Adipose tissue (tissue), 3 donors: ENCODE results near the gene MIDN. TPM values are rescaled to one million over a fixed set of nuclear protein-coding genes. Genes with fewer than 3 reads are reported as not detected.
"Not testable (repeated sequence)": the region's sequence is repeated elsewhere in the genome, so short reads cannot be mapped to it uniquely, and the experiment has no call there.

Source experiments
- H3K27ac ChIP-seq: one replicate; pipeline ENCODE4 v1.5.1; 2013; ENCODE audit warnings: low read depth, low read length
- WGBS, 3 donors: extraction: QIAGEN DNeasy Blood & Tissue Kit; methylation state at CpG; one replicate each; pipeline ENCODE4 v1.1.7; 2013; 5-methylcytosine and 5-hydroxymethylcytosine counted together
- polyA plus RNA-seq, 3 donors: library from polyadenylated mRNA; stranded (reverse); fragments of 200-250 nt; gene quantifications; one replicate each; pipeline ENCODE4 v1.2.3, GENCODE V29; 2013
- donor health status: healthy with polysubstance abuse.
- donor health status: Bipolar disorder and iron deficiency.
- donor health status: healthy.

MIDN gene
- polyA plus RNA-seq: 10 to 100 TPM; 22.8 to 95.5 (median 75.0) TPM

DNA sequence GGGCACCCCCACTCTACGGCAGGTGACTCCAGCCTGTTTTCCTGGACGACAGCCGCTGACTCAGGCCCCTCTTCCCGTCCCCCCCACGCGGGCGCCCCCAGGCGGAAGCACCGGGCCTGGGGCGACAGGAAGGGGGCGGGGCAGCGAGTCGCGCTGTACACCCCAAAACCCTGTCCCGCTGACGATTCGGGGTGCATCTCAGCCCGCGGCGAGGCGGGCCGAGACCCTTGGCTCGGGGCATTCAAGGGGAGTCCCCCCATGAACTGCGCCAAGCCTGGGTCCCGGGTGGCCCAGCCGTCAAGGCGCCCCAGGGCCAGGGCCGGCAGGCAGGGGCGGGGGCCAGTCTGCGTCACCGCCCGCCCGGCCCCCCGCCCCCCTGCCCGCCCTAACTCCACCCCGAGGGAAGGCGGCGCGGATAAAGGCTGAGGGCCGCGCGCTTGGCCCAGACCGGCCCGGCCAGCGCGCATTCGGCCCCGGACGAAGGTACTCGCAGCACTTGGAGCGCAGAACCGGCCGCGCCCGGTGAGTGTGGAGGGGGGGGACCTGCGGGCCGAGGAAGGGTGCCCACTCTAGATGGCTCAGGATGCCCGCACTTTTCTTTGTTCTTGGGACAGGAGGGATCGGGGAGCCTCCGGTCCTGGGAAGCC, at the start of gene MIDN:
MIDN (plus strand) TSS at position 445 of the 647 bp plus-strand sequence. CDS start 1,714 bp downstream, outside the sequence.
- WGBS, 3 donors: 1 to 2% (median 1%) methylated on average over 54 to 60 of the region's 60 CpGs
- H3K27ac ChIP-seq: peak within 1 kb of the TSS; percentile 88

DNA sequence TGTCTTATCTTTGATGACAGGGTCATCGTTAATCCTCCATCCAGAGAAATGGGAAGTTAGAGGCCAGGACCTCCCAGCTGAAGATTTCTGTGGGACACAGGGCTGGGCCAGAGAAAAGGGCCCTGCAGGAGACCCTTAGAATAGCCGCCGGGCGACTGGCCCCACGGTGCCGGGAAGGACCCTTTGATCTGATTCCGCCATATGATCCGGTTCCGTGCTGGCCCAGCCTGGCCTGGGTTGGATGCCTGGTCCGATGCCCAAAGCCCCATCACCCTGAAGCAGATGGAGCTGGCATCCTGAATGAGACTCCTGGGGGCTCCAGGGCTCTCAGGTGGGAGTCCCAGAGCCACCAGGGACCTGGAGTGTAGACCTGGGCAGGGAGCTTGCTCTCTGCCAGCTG, 48.9 kb upstream of the MIDN start:
- H3K27ac ChIP-seq: no peak overlapping the region
- WGBS, 3 donors: 91 to 97% (median 93%) methylated on average over 10 of the region's 10 CpGs

DNA sequence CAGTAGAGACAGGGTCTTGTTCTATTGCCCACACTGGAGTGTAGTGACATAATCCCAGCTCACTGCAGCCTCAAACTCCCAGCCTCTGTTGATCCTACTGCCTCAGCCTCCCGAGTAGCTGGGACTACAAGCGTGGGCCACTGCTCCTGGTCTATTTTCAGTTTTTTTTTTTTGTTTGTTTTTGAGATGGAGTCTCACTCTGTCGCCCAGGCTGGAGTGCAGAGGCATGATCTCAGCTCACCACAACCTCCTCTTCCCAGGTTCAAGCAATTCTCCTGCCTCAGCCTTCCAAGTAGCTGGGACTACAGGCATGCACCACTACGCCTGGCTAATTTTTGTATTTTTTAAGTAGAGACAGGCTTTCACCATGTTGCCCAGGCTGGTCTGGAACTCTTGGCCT, 47.8 kb upstream of the MIDN start:
- WGBS, 3 donors: 88 to 91% (median 90%) methylated on average over 4 of the region's 4 CpGs
- H3K27ac ChIP-seq: not testable (repeated sequence)

DNA sequence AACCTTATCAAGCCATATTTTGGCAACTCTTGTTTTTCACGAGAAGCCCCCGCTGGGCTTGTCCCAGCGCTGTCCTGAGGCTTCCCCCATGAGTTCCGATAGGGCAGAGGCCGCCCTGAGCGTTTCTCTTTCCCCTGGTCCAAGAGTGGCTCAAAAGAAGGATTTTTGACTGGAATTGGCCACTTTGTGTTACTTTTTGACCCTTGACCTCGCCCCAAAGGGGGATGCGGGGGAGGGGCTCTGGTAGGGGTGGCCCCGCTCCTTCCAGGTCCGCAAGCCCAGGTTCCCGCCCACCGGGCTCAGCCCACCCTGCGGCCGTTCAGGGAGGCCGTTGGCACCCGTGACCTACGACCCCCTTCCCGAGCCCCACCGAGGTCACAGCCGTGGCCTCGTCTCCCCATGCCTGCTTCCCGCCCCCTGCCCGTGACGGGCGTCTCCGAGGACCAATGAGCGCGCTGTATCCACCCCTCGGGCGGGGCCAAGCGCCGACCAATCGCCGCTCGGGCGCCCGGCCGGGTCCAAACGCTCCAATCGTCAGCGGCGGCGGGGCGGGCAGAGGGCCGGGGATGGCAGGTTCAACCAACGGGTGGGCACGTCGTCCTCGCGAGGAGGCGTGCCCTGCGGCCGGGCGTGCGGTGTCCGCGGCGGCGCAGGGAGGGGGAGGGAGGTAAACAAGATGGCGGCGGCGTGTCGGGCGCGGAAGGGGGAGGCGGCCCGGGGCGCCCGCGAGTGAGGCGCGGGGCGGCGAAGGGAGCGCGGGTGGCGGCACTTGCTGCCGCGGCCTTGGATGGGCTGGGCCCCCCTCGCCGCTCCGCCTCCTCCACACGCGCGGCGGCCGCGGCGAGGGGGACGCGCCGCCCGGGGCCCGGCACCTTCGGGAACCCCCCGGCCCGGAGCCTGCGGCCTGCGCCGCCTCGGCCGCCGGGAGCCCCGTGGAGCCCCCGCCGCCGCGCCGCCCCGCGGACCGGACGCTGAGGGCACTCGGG, 43.0 kb upstream of the MIDN start, which contains the start of gene STK11:
STK11 (plus strand) TSS at position 665 of the 986 bp plus-strand sequence. CDS start 1,136 bp downstream, outside the sequence.
- 4 to 7% (median 5%) methylated on average over 40 to 110 of the region's 114 CpGs for WGBS, 3 donors
- no peak within 1 kb of the TSS for H3K27ac ChIP-seq

DNA sequence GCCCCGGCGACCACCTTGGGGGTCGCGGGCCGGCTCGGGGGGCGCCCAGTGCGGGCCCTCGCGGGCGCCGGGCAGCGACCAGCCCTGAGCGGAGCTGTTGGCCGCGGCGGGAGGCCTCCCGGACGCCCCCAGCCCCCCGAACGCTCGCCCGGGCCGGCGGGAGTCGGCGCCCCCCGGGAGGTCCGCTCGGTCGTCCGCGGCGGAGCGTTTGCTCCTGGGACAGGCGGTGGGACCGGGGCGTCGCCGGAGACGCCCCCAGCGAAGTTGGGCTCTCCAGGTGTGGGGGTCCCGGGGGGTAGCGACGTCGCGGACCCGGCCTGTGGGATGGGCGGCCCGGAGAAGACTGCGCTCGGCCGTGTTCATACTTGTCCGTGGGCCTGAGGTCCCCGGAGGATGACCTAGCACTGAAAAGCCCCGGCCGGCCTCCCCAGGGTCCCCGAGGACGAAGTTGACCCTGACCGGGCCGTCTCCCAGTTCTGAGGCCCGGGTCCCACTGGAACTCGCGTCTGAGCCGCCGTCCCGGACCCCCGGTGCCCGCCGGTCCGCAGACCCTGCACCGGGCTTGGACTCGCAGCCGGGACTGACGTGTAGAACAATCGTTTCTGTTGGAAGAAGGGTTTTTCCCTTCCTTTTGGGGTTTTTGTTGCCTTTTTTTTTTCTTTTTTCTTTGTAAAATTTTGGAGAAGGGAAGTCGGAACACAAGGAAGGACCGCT, 42.1 kb upstream of the MIDN start:
- H3K27ac ChIP-seq: no peak overlapping the region
- WGBS, 3 donors: 1% methylated on average over 54 to 78 of the region's 78 CpGs

DNA sequence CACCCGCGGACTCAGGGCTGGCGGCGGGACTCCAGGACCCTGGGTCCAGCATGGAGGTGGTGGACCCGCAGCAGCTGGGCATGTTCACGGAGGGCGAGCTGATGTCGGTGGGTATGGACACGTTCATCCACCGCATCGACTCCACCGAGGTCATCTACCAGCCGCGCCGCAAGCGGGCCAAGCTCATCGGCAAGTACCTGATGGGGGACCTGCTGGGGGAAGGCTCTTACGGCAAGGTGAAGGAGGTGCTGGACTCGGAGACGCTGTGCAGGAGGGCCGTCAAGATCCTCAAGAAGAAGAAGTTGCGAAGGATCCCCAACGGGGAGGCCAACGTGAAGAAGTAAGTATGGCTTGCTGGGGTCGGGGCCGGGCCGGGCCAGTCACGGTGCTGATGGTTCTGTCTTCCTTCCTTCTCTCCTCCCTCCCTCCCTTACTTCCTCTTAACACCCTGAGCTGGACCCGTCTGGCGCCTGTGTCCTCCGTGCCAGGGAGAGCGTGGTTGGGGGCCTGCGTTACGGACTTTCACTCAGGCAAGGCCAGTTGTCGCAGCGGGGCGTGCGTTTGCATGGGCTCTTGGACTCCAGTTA, 41.4 kb upstream of the MIDN start:
- H3K27ac ChIP-seq: no peak overlapping the region
- WGBS, 3 donors: 2% methylated on average over 38 of the region's 38 CpGs

DNA sequence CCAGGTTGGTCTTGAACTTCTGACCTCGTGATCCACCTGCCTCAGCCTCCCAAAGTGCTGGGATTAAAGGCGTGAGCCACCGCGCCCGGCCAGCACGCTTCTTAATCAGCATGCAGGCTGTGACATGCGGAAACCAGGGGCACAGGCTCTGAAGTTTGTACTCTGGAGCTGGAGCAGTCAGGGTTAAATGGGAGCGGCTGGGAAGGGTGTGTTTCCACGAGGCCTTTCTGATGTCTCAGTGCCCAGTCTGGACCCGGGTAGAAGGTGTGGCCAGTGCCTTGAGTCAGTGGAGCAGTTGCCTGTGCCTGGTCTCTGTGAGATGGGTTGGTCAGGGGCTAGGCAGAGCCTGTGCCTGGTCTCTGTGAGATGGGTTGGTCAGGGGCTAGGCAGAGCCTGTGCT, 39.6 kb upstream of the MIDN start:
- 61 to 76% (median 72%) methylated on average over 10 of the region's 10 CpGs for WGBS, 3 donors
- H3K27ac ChIP-seq: not testable (repeated sequence)

DNA sequence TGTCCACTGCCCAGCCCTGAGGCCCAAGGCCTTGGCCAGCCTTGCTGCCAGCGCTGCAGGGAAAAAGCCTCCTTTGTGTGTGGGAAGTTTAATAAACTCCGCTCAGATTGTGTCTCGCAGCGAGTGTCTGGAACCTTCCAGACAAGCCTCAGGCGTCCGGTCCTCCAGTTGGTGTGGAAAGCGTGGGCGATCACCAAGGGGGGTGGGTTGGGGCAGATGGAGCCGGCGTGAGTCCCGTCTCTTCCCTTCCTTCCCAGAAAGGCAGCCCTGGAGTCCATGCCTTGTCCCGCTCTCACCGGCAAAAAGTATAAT, 38.2 kb upstream of the MIDN start:
- 74 to 97% (median 93%) methylated on average over 13 of the region's 13 CpGs for WGBS, 3 donors
- no peak overlapping the region for H3K27ac ChIP-seq

DNA sequence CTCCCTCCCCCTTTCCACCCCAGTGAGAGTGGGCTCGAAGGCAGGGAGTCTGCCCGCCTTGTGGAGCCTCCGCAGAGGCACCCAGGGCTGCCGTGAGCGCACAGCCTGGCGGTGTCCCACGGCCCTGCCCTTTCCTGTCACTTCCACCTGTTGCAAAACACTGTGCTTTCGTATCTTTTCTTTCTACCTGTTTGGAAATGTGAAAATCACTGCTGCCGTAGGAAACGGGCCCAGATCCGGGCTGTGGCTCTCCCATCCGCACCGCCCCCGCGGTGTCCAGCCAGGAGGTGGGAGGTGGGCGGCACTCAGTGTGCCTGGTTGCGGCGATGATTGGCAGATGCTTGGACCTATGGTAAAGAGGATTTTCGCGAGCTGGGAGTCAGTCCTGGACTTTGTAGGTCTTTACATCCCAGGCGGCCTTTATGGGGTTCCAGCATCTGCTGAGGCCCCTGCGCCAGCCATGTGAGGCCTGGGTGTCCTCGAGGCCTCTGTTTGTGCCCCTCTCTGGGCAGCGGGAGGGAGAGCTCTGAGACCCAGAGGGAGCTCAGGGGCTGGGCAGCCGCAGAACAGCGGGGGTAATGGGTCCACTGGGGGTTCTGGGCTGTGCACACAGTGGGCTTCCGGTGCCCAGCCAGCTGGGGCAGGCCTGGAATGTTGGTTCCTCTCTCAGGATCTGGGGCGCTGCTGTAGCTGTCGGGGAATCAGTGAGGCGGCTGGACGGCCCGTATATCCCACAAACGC, 36.7 kb upstream of the MIDN start:
- WGBS, 3 donors: 39 to 72% (median 67%) methylated on average over 33 of the region's 33 CpGs
- H3K27ac ChIP-seq: no peak overlapping the region

DNA sequence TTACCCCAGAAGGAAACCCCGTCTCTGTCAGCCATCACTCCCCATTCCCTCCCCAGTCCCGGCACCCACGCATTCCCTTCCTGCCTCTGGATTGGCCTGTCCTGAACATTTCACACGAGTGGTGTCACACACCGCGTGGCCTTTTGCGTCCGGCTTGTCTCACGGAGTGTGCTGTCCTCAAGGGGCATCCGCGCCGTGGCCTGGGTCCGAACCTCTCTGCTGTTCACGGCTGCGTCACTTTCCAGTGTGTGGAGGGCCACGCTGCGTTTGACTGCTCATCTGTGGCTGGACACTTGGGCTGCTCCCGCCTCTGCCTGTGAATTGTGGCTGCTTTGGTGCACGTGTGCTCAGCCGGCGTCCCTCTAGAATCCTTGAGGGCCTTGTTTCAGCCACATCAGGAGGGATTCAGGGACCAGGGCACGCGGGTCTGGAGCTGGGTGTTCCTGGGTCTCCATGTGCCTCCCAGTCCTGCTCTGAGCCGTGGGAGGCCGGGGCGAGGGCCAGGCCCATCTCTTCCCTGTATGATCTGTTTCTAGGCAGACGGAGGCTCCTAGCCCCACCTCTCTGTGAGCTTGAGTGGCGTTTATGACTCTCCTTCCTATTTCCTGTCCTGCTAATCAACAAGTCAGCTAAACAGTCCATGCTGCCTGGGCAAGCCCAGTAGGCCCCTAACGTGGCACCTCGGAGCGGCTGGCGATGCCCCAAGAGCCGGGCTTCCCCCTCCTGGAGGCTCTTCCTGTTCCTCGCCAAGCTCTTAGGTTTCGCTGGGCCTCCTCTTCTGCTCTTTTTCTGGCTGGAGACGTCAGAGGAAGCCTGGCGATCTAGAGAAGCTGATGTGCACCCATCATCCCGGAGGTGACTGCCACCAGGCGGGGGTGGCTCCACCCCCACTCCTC, 34.7 kb upstream of the MIDN start:
- WGBS, 3 donors: 46 to 64% (median 50%) methylated on average over 39 of the region's 39 CpGs
- H3K27ac ChIP-seq: peak overlapping the region; percentile 15

DNA sequence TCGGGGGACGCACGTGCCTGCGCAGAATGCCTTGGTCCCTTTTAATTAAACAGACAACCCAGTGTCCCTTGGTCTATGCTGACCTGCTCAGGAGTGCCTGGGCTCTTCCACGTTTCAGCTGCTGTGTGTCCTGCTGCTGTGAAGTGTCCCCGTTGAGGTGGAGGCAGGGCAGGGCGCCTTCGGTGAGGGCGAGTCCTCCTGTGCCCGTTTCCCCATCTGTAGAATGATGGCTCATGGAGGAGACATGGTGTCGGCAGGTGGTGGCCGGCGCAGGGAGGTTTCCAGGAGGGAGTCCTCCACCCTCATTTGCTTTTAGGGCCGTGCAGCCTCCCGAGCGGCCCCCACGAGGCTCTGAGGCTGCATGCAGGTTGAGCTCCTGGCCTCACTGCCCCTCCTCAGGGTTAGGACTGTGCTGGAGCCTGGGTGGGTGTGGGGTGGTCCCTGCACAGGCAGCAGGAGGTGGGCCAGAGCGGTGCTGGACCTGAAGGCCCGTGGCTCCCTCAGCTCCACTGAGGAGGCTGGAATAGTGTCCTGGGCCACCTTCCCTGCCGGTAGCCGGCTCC, 34.0 kb upstream of the MIDN start:
- WGBS, 3 donors: 59 to 68% (median 60%) methylated on average over 21 of the region's 21 CpGs

DNA sequence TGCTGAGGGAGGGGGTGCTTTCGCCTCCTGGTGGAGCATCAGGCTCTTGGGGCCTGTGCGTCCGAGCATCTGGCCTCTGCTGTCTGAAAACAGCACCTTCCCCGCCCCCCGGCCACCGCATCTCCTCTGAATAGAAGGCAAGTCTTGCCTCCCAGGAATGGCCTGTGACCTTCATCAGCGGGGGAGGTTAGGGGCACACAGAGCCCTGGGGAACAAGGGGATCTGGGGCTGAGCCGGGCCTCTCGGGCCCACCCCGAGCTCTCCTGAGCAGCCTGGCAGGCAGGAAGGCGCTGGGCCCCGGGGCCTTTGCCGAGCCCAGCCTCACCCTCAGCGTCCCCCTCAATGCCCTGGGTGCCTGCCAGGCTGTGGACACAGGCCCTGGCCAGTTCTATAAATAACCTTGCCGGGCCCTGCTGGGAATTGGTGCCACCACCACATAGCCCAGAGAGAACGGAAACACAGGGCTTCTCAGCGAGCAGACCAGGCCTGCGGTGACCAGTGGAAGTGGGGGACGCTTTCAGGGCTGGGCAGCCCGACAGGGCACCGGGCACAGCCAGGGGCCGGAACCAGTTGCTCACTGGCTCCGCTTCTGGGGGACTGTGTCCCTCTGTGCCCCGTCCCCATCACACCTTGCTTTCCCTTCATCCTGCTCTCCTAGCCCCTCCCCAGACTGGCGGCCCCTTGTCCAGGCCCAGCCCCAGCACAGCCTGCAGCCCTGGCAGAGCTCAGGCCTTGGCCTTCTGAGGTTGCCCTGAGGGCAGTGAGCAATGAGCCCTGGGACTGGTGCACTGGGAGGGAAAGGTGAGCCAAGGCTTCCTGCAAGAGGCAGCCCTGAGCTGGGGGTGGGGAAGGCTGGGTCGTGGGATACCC, 33.3 kb upstream of the MIDN start:
- WGBS, 3 donors: 33 to 73% (median 63%) methylated on average over 26 of the region's 26 CpGs
- no peak overlapping the region for H3K27ac ChIP-seq

More for the DNA sequence above, 34.0 kb upstream of the MIDN start:
- no peak overlapping the region for H3K27ac ChIP-seq

DNA sequence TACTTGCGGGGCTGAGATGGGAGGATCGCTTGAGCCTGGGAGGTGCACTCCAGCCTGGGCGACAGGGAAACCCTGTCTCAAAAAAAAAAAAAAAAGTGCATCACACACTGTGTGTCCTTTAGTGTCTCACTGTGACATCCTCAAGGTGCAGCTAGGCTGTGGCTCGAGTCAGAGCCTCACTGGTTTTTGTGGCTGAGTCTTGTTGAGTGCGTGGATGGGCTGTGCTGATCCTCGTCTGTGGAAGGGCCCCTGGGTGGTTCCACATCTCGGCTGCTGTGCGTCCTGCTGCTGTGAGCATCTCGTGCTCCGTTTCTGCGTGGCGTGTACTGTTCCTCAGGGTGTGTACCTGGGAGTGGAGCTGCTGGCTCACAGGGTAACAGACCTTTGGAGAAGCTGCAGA, 31.6 kb upstream of the MIDN start:
- H3K27ac ChIP-seq: no peak overlapping the region
- WGBS, 3 donors: 87 to 92% (median 91%) methylated on average over 12 of the region's 12 CpGs

DNA sequence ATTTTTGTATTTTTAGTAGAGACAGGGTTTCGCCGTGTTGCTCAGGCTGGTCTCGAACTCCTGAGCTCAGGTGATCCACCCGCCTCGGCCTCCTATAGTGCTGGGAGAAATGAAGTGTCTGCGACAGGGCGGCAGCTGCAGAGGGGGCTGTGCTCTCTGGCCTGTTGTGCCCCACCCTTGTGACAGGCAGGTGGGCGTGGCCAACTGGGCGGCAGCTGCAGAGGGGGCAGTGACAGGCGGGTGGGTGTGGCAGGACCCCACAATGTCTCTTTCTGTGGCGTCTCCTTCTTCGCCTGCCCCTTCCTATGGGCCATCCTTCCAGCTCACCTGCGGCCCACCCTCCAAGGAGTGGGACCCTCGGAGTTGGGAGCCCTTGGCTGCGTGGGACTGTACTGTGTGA, 31.0 kb upstream of the MIDN start:
- no peak overlapping the region for H3K27ac ChIP-seq
- 78 to 88% (median 82%) methylated on average over 15 of the region's 15 CpGs for WGBS, 3 donors

DNA sequence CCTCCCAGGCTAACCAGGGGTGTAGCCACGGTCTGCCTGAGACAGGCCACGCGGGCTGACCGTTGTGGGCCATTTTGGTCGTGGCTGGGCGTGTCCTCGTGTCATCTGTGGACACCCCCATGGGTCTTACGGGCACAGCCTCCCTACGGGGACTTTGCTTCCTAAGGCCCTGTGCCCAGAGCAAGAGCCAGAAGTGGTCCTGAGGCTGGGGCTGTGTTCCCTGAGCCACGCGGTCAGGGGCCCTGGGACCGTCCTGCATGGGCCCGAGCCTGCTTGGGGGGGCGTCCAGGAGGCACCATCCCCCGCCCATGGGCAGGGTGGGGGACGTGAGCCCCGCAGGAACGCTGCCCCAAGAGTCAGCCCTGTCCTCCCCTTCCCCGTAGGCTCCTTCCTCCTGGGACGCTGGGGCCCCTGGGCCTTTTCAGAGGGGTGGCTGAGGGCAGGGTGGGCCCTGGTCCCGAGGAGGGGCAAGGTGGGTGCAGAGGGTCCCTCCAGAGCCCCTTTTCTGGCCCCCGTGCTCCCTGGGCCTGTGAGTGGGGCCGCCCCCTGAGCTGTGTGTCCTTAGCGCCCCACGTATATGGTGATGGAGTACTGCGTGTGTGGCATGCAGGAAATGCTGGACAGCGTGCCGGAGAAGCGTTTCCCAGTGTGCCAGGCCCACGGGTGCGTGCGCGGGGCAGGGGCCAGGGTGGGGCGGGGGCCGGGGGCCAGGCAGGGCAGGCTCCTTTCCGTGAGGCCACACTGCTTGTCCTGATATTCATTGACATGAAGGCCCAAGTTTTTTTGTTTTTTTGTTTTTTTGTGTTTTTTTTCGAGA, 29.4 kb upstream of the MIDN start:
- 84 to 89% (median 88%) methylated on average over 35 to 37 of the region's 37 CpGs for WGBS, 3 donors
- no peak overlapping the region for H3K27ac ChIP-seq
